Fibroblast of the conjunctiva (primary cell): ENCODE data around the gene NDUFV2.
"Not testable (repeated sequence)": the region's sequence is repeated elsewhere in the genome, so short reads cannot be mapped to it uniquely, and the experiment has no call there.

Experiments
- DNase-seq: peaks from one replicate; pipeline ENCODE4 v3.0.0-alpha.2; 2010; ENCODE audit warnings: low read depth

NDUFV2 gene

DNA sequence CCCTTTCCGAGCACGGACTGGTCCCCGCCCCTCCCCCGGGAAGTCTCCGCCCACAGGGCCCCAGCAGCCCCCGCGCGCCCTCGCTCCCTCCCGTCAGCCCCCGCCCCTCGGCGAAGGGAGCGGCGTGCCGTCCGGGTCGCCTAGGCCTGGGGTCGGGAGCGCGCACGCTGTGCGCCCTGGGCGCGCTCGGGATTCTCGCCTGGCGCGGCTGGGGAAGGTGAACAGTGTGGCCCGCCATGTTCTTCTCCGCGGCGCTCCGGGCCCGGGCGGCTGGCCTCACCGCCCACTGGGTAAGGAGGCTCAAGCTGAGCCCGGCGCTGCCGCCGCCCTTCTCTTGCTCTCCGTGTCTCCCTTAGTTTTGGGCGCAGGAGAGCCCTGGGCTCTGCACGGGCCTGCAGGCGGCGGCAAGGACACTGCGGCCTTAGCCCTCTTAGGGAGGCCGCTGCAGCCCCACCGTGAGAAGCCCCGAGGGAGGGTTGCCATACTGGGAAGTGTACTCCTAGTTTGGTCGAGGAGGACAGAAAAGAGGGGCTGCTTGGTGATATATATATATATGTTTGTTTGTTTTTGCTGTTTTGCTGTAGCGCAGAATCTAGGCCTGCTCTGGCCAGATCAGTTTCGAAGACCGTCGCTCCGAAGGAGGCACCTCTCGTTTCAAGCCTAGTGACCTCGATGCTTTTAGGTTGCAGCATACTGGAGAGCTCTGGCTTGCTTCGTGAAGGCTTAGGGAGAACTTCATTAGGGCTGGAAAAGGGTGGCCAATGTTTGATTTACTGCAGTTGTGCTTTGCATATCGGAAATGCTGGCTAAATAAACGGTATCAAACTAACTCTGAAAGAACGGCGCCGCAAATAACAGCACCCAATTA is at the start of gene NDUFV2:
TSS of gene NDUFV2 (plus strand) at position 192 of the 868 bp plus-strand sequence. CDS start at position 237, 45 bp downstream.
- peak; percentile 89 for DNase-seq

DNA sequence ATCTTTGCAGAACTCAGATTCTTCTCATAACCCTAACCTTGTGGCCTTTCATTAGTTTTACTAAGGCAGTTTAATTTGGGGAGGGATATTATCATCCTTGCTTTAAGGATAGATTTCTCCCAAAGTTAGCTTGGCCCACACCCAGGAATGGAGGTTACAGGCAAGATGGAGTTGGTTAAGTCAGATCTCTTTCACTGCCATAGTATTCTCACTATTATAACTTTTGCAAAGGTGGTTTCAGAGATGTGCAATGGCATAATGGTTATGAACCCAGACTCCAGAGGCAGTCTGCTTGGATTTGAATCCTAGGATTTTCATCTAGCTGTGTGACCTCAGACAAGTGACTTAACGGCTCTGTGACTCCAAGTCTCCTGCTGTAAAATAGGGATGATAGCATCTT is 48.7 kb upstream of the NDUFV2 start:
- DNase-seq: no peak

GRCh38 chr18:9055185-9055584 is 47.3 kb upstream of the NDUFV2 start:
- peak; percentile 87 for DNase-seq

- DNase-seq: no peak
Observed at GRCh38 chr18:9055626-9056025, 46.9 kb upstream of the NDUFV2 start.

DNA sequence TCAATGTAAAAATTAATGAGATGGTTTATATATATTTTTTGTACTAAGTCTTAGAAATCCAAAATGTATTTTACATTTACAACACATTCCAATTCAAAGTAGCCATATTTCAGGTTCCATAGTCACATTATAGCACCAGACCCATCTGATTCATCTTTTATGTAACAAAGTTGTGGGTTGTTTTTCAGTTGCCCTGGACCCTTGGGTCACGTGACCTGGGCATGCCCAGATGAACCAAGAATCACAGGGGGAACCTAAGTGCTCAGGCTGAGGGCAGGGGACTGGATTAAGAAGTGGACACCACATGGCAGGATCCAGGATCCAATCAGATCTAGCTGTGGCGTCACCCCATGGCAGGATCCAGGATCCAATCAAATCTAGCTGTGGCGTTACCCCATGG is 44.9 kb upstream of the NDUFV2 start:
- no peak for DNase-seq

GRCh38 chr18:9058406-9058805 is 44.1 kb upstream of the NDUFV2 start:
- DNase-seq: no peak

- no peak for DNase-seq
Observed at GRCh38 chr18:9062418-9062751, 40.1 kb upstream of the NDUFV2 start.

DNA sequence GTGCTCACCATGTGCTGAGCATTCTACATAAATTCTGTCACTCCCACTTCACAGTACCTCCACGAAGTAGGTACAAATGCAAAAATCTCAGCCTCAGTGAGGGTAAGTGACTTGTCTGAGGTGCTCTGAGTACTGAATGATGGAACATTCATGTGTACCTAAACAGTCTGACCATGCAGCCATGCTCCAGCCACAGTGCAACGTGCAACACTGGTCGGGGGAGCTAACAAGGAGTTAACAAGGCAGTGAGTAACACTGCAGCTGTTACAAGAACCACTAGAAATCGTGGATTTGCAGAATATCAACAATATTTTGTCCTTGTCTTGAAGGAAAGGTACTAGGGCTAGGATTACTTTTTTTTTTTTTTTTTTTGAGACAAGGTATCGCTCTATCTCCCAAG is 36.6 kb upstream of the NDUFV2 start:
- no peak for DNase-seq

- DNase-seq: no peak
Observed at GRCh38 chr18:9066358-9066757, 36.1 kb upstream of the NDUFV2 start.

- no peak for DNase-seq
Observed at GRCh38 chr18:9066817-9067306, 35.6 kb upstream of the NDUFV2 start.

- DNase-seq: no peak
Observed at GRCh38 chr18:9067823-9068222, 34.7 kb upstream of the NDUFV2 start.

- DNase-seq: no peak
Observed at GRCh38 chr18:9068346-9068745, 34.2 kb upstream of the NDUFV2 start.

- no peak for DNase-seq
Observed at GRCh38 chr18:9069601-9070000, 32.9 kb upstream of the NDUFV2 start.

- DNase-seq: no peak
Observed at GRCh38 chr18:9070212-9070611, 32.3 kb upstream of the NDUFV2 start.

DNA sequence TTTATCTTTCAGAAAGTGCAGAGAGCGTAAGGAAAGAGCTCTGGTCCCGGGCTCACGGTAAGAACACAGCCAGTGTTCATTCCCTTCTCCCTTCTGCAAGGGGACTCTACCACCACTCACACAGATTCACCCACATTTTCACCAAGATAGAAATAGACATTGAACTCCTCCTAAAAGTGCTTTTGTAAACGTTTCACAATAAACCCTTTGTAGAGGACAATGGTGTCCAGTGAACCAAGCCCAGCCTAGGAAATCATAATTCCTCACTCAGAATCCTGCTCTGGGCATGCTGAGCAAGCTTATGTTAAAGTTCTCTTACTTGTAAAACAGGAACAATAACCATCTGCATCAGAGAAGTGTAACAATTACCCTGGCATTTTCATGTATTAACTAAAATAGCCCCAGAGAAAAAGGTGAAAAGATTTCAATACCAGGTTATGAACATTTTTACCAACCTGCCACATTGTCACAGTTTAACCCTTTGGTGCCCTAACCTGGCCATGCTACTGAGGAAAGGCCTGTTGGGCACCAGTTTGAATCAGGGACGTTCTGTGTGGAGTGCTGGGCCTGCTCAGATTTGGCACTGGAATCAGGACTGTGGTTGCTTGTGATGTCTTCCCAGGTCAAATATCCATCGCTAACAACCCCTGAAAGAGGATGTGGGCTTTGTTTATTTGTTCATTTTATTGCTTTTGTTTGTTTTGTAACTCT is 22.5 kb upstream of the NDUFV2 start:
- DNase-seq: no peak

DNA sequence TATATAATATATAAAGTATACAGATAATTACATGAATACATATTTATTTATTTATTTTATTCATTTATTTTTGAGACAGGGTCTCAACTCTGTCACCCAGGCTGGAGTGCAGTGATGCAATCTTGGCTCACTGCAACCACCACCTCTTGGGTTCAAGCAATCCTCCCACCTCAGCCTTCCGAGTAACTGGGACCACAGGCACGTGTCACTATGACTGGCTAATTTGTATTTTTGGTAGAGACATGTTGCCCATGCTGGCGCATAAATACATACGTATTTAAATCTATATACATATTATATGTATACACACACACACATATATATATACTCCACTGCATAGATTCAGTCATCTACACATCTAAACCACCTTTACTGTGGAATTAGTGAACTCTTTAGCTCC is 20.6 kb upstream of the NDUFV2 start:
- DNase-seq: no peak

DNA sequence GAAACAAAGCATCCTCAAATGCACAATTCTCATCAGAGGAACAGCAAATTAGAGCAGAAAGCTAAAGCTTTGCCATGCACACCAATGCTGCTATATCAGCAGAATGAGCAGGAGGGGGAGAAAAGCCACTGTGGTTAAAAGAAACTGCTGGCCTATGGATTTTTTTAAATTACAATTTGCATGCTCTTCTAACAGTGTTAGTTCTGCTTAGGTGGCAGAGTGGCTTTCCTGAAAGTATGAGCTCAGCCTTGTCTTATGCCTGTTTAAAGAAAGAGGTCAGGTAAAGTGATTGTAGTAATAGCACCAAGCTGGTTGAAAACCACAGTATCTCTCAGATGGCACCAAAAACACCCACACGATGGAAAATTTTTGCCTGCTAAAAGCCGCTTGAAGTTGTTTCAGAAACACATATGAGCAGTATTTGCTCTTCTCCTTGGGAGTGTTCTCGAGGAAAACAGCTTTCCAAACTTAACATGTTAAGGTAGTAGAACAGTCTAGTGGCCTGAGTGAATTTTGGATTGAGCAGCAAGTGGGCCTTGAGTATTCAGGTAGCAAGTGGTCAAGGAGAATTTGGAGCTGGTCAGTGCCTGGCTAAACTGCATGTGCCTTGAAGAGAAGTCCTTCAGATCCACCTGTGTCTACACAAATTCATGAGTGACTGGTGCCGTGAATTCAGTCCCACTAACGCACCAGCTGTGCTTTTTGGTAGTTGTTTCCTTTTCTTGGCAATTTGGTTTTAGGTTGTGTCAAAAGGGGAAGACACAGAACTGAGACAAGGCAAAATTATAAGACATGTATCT is 19.6 kb upstream of the NDUFV2 start:
- no peak for DNase-seq

DNA sequence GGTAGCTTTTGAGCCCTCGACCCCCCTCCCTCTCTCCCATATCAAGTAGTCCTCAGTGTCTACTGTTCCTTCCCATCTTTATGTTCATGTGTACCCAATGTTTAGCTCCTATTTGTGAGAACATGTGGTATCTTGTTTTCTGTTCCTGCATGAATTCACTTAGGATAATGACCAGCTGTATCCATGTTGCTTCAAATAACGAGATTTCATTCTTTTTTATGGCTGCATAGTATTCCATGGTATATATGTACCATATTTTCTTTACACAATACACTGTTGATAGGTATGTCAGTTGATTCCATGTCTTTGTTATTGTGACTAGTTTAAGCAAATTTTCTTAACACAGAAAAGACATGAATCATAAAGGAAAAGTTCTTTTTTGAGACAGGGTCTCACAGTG is 16.5 kb upstream of the NDUFV2 start:
- DNase-seq: no peak

DNA sequence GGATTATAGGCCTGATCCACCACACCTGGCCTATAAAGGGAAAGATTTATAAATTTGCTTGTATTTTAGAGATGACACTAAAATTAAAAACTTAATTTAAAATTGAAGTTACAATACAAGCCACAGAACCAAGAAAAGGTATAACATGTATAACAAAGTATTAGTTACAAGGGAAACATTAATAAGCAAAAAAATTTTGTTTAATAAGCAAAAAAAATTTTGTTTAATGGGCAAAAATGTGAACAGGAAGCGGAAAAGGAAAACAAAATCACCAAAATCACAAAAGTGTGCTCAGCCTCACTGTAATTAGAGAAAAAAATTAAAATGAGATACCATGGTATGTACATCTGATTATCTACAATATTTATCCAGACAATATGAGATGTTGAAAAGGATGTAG is 15.9 kb upstream of the NDUFV2 start:
- DNase-seq: no peak

- no peak for DNase-seq
Observed at GRCh38 chr18:9087144-9087543, 15.4 kb upstream of the NDUFV2 start.

DNA sequence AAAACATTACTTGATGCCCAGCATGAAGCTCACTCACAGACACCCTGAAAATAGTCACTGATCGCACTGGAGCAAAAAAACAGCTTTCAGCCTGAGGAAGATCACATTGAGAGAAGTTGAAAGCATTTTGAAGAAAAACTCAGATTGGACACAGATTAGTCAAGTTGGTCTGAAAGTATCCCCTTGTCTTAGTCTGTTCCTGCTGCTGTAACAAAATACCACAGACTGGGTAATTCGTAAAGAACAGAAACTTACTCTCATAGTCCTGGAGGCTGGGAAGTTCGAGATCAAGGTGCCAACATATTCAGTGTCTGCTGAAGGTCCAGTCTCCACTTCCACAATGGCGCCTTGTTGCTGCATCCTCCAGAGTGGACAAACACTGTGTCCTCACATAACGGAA is 14.2 kb upstream of the NDUFV2 start:
- DNase-seq: no peak

DNA sequence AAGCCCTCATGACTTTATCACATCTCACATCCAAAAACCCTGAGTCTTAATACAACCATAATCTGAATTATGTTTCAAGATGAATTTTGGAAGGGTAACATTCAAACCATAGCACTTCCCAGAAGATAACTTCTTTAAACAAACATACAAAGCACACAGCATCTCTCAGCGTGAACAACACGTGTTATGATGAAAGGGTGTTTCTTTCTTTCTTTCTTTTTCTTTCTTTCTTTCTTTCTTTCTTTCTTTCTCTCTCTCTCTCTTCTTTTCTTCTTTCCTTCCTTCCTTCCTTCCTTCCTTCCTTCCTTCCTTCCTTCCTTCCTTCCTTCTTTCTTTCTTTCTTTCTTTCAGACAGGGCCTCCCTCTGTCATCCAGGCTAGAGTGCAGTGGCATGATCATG is 13.8 kb upstream of the NDUFV2 start:
- not testable (repeated sequence) for DNase-seq

- no peak for DNase-seq
Observed at GRCh38 chr18:9090578-9090977, 11.9 kb upstream of the NDUFV2 start.
